HCT116 (cell line): ENCODE data around the gene PLEKHG3. TPM values are rescaled to one million over a fixed set of nuclear protein-coding genes. Genes with fewer than 3 reads are reported as not detected.

Source experiments
- ATAC-seq: fragments of 200-7000 bp; cut with Tn5 transposase; 2 replicates; pipeline ENCODE4 v1.9.1; 2020; ENCODE audit warnings: mild to moderate bottlenecking, moderate library complexity
- BruUV-seq: library from RNA; stranded (reverse); fragments of 400-500 nt; replicated peaks from 2 replicates; lab custom pipeline; 2021; lab: Mats Ljungman, UMichigan
- CTCF ChIA-PET: fragments of 300-600 bp; sonication (Branson Sonifier 250); formaldehyde crosslinking; loops from one replicate; lab custom pipeline; 2021; ENCODE audit warnings: antibody characterized with exemption; lab: Charles Lee
- POLR2A ChIA-PET: fragments of 300-600, 350-600 bp; sonication (Branson Sonifier 250); formaldehyde crosslinking; loops from one replicate; lab custom pipeline; 2021; ENCODE audit warnings: antibody characterized with exemption; lab: Charles Lee
- RAD21 ChIA-PET, 2 experiments: fragments of 300-600 bp; sonication (Branson Sonifier 250); formaldehyde crosslinking; loops; one replicate each; lab custom pipeline; 2023; ENCODE audit warnings: low total read pairs in 2 of 2; ENCODE audit not compliant: uncharacterized antibody in 2 of 2, unreplicated experiment in 2 of 2, low non-redundant PET in 1 of 2; lab: Charles Lee
- DNase-seq: peaks from one replicate; pipeline ENCODE4 v3.0.0-alpha.2; 2010; ENCODE audit warnings: low read depth, low spot score
- H2AFZ ChIP-seq: fragments of 200-600 bp; shearing (Covaris generic), sonication (generic); 2 replicates; pipeline ENCODE4 v1.6.1; 2017; ENCODE audit warnings: low read depth, mixed run types, mixed read lengths, antibody characterized with exemption, low read length; ENCODE audit not compliant: poor library complexity, severe bottlenecking
- H3K27ac ChIP-seq: 2 replicates; pipeline ENCODE4 v1.5.1; 2012; ENCODE audit warnings: low read depth, low read length
- H3K27me3 ChIP-seq: fragments of 200-600 bp; sonication (generic); 2 replicates; pipeline ENCODE4 v1.6.1; 2016; ENCODE audit warnings: mixed run types, low read length, mixed read lengths; ENCODE audit not compliant: insufficient read depth
- H3K36me3 ChIP-seq, 2 experiments: fragments of 200-500 bp in 1 of 2; fragments of 200-600 bp in 1 of 2; sonication (Bioruptor generic) in 1 of 2; sonication (generic) in 1 of 2; 2 replicates each; pipeline versions ENCODE4 v1.5.1 to v1.6.1; 2014 to 2016; ENCODE audit warnings: low read length in 2 of 2, inconsistent platforms in 1 of 2, mixed read lengths in 1 of 2, mixed run types in 1 of 2; ENCODE audit not compliant: insufficient read depth in 2 of 2, control insufficient read depth in 1 of 2
- H3K4me1 ChIP-seq, 2 experiments: fragments of 200-600 bp in 1 of 2; sonication (generic) in 1 of 2; 2 replicates each; pipeline versions ENCODE4 v1.5.1 to v1.6.1; 2012 to 2017; ENCODE audit warnings: low read length in 2 of 2, inconsistent platforms in 1 of 2, mild to moderate bottlenecking in 1 of 2, mixed read lengths in 1 of 2, mixed run types in 1 of 2, moderate library complexity in 1 of 2; ENCODE audit not compliant: insufficient read depth in 2 of 2, control insufficient read depth in 1 of 2
- H3K4me2 ChIP-seq: fragments of 200-600 bp; sonication (generic); 2 replicates; pipeline ENCODE4 v1.6.1; 2017; ENCODE audit warnings: mixed run types, low read length, mixed read lengths
- H3K4me3 ChIP-seq, 2 experiments: fragments of 200-600 bp in 1 of 2; sonication (generic) in 1 of 2; replicated peaks in 1 of 2; 2 replicates each; pipeline ENCODE4 v1.5.1; 2011 to 2016; ENCODE audit warnings: low read length in 2 of 2, control low read depth in 1 of 2, low read depth in 1 of 2, mild to moderate bottlenecking in 1 of 2, mixed read lengths in 1 of 2, mixed run types in 1 of 2
- H3K79me2 ChIP-seq: fragments of 200-600 bp; sonication (generic); 2 replicates; pipeline ENCODE4 v1.6.1; 2017; ENCODE audit warnings: mild to moderate bottlenecking, mixed run types, low read length, moderate library complexity, mixed read lengths; ENCODE audit not compliant: insufficient read depth
- H3K9ac ChIP-seq: fragments of 200-600 bp; sonication (generic); 2 replicates; pipeline ENCODE4 v1.6.1; 2016; ENCODE audit warnings: low read length, mixed read lengths
- H3K9me2 ChIP-seq: fragments of 200-600 bp; sonication (generic), shearing (Covaris generic); 2 replicates; pipeline ENCODE4 v1.6.1; 2017; ENCODE audit warnings: mixed run types, mild to moderate bottlenecking, moderate library complexity; ENCODE audit not compliant: insufficient read depth
- H3K9me3 ChIP-seq, 2 experiments: fragments of 200-500 bp in 1 of 2; fragments of 200-600 bp in 1 of 2; sonication (Bioruptor generic) in 1 of 2; sonication (generic) in 1 of 2; 2 replicates each; pipeline ENCODE4 v1.6.1; 2014 to 2017; ENCODE audit warnings: low read length in 2 of 2, mixed read lengths in 2 of 2, inconsistent platforms in 1 of 2, low read depth in 1 of 2, mild to moderate bottlenecking in 1 of 2, mixed run types in 1 of 2, moderate library complexity in 1 of 2; ENCODE audit not compliant: control insufficient read depth in 1 of 2, insufficient read depth in 1 of 2
- H4K20me1 ChIP-seq: fragments of 200-600 bp; sonication (generic), shearing (Covaris generic); 2 replicates; pipeline ENCODE4 v1.6.1; 2017; ENCODE audit warnings: mixed run types, mild to moderate bottlenecking, moderate library complexity; ENCODE audit not compliant: insufficient read depth
- CBX3 ChIP-seq: IDR thresholded peaks from 2 replicates; pipeline ENCODE4 v1.6.1; 2012; ENCODE audit warnings: low read depth
- ELF1 ChIP-seq: IDR thresholded peaks from 2 replicates; pipeline ENCODE4 v1.6.1; 2012; ENCODE audit warnings: low read depth, borderline replicate concordance
- EZH2 ChIP-seq: fragments of 200-600 bp; sonication (generic); IDR thresholded peaks from 2 replicates; pipeline ENCODE4 v1.6.1; 2017; ENCODE audit warnings: antibody characterized with exemption, mixed run types
- FOSL1 ChIP-seq: IDR thresholded peaks from 2 replicates; pipeline ENCODE4 v1.6.1; 2012; ENCODE audit warnings: low read depth
- JUND ChIP-seq: IDR thresholded peaks from 2 replicates; pipeline ENCODE4 v1.6.1; 2012
- POLR2A ChIP-seq: IDR thresholded peaks from 2 replicates; pipeline ENCODE4 v1.7.0; 2011; ENCODE audit warnings: borderline replicate concordance; ENCODE audit not compliant: insufficient read depth, insufficient read length; ENCODE audit errors: extremely low read depth
- RAD21 ChIP-seq: IDR thresholded peaks from 2 replicates; pipeline ENCODE4 v1.6.1; 2012; ENCODE audit warnings: low read depth, mild to moderate bottlenecking
- REST ChIP-seq: IDR thresholded peaks from 2 replicates; pipeline ENCODE4 v1.6.1; 2012; ENCODE audit warnings: low read depth
- SIN3A ChIP-seq: IDR thresholded peaks from 2 replicates; pipeline ENCODE4 v1.6.1; 2012; ENCODE audit warnings: low read depth
- SP1 ChIP-seq: IDR thresholded peaks from 2 replicates; pipeline ENCODE4 v1.6.1; 2012; ENCODE audit warnings: low read depth
- SRF ChIP-seq: IDR thresholded peaks from 2 replicates; pipeline ENCODE4 v1.6.1; 2012; ENCODE audit warnings: low read depth
- YY1 ChIP-seq: IDR thresholded peaks from 2 replicates; pipeline ENCODE4 v1.6.1; 2011; ENCODE audit warnings: low read length, low read depth, moderate library complexity, mild to moderate bottlenecking; ENCODE audit not compliant: insufficient replicate concordance; ENCODE audit errors: extremely low read depth
- ZFX ChIP-seq: fragments of 450-650 bp; IDR thresholded peaks from 2 replicates; pipeline ENCODE4 v1.6.1; 2017
- intact Hi-C: fragments of 100-400 bp; cut with micrococcal nuclease; formaldehyde crosslinking; loops from 2 replicates; pipeline ENCODE4 v1.10.0; 2022
- total RNA-seq: library from RNA; stranded (reverse); gene quantifications from one replicate; pipeline ENCODE4 v1.2.1, GENCODE V29; 2021; ENCODE audit not compliant: unreplicated experiment
- TF ChIP-seq, protein P1 (sequence below): IDR thresholded peaks from 2 replicates; pipeline ENCODE4 v1.6.1; 2012
- TF ChIP-seq, protein P2 (sequence below): IDR thresholded peaks from 2 replicates; pipeline ENCODE4 v1.6.1; 2011; ENCODE audit warnings: mild to moderate bottlenecking, low read length, moderate library complexity; ENCODE audit not compliant: insufficient replicate concordance; ENCODE audit errors: extremely low read depth
- TF ChIP-seq, protein P3 (sequence below): IDR thresholded peaks from 2 replicates; pipeline ENCODE4 v1.6.1; 2012

The PLEKHG3 gene
- total RNA-seq, 1 experiment from 2014 or later, result 55.6 TPM

GRCh38 chr14:64741200-64741599, 37.0 kb downstream of the PLEKHG3 start:
- intact Hi-C loops, result no loop called here
- no peak for DNase-seq
- CTCF ChIA-PET, result no interaction called here
- Histone ChIP-seq H2AFZ (no peak overlapping the region), H3K4me2 (no peak overlapping the region), H3K36me3 (peaks cover 24 to 39% of the 10 kb centered on the region in 2 experiments), H3K79me2 (no peaks in the 10 kb centered on the region), H3K4me3 (no peak overlapping the region), H3K9me2 (no peaks in the 10 kb centered on the region), H3K4me1 (no peaks in the 10 kb centered on the region), H3K9ac (no peak overlapping the region), H3K9me3 (no peaks in the 10 kb centered on the region), H4K20me1 (no peaks in the 10 kb centered on the region), H3K27ac (no peak overlapping the region), H3K27me3 (no peaks in the 10 kb centered on the region)
- POLR2A ChIA-PET, result no interaction called here
- RAD21 ChIA-PET, result no interaction called here
- no peak for TF ChIP-seq YY1
- no peak for TF ChIP-seq RAD21
- TF ChIP-seq, protein P1, sequence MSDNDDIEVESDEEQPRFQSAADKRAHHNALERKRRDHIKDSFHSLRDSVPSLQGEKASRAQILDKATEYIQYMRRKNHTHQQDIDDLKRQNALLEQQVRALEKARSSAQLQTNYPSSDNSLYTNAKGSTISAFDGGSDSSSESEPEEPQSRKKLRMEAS, result no peak
- BruUV-seq, result no TSS peak
- ATAC-seq, result no peak

- POLR2A ChIA-PET, result no interaction called here
- H3K36me3 ChIP-seq, result peaks cover 24 to 38% of the 10 kb centered on the region in 2 experiments
- no peak overlapping the region for H3K4me3 ChIP-seq
- RAD21 ChIA-PET, result no interaction called here
- no peaks in the 10 kb centered on the region for H3K9me2 ChIP-seq
- no peak overlapping the region for H3K27ac ChIP-seq
- H3K9ac ChIP-seq, result no peak overlapping the region
- no peaks in the 10 kb centered on the region for H3K27me3 ChIP-seq
- H4K20me1 ChIP-seq, result no peaks in the 10 kb centered on the region
- no peaks in the 10 kb centered on the region for H3K79me2 ChIP-seq
- no peak overlapping the region for H3K4me2 ChIP-seq
- intact Hi-C loops, result no loop called here
- TF ChIP-seq REST, result no peak
- no peak for TF ChIP-seq SIN3A
- TF ChIP-seq, protein P2, sequence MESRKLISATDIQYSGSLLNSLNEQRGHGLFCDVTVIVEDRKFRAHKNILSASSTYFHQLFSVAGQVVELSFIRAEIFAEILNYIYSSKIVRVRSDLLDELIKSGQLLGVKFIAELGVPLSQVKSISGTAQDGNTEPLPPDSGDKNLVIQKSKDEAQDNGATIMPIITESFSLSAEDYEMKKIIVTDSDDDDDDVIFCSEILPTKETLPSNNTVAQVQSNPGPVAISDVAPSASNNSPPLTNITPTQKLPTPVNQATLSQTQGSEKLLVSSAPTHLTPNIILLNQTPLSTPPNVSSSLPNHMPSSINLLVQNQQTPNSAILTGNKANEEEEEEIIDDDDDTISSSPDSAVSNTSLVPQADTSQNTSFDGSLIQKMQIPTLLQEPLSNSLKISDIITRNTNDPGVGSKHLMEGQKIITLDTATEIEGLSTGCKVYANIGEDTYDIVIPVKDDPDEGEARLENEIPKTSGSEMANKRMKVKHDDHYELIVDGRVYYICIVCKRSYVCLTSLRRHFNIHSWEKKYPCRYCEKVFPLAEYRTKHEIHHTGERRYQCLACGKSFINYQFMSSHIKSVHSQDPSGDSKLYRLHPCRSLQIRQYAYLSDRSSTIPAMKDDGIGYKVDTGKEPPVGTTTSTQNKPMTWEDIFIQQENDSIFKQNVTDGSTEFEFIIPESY, result no peak
- TF ChIP-seq SP1, result no peak
- no peak for TF ChIP-seq SRF
- TF ChIP-seq POLR2A, result no peak
- TF ChIP-seq FOSL1, result no peak
- TF ChIP-seq JUND, result no peak
- TF ChIP-seq CBX3, result no peak
- no peak for TF ChIP-seq ELF1
- no peak for TF ChIP-seq EZH2
- TF ChIP-seq YY1, result no peak
- no peak for TF ChIP-seq ZFX
- TF ChIP-seq, protein P3, sequence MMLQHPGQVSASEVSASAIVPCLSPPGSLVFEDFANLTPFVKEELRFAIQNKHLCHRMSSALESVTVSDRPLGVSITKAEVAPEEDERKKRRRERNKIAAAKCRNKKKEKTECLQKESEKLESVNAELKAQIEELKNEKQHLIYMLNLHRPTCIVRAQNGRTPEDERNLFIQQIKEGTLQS, result no peak
- TF ChIP-seq, protein P1, result no peak
- TF ChIP-seq, all 23 proteins: peak for 0
- CTCF ChIA-PET, result no interaction called here
- BruUV-seq, result no TSS peak
- no peak for DNase-seq
- no peak for ATAC-seq
- Histone ChIP-seq H3K4me1 (no peaks in the 10 kb centered on the region), H3K9me3 (no peaks in the 10 kb centered on the region), H2AFZ (no peak overlapping the region)
Measured at GRCh38 chr14:64741961-64742360, 37.7 kb downstream of the PLEKHG3 start.
